Keratinocyte (primary cell): ENCODE measurements around the gene ECT2L.

Experiments used
- EZH2 ChIP-seq: IDR thresholded peaks from one replicate; pipeline ENCODE4 v1.6.1; 2012; ENCODE audit warnings: inconsistent platforms, mild to moderate bottlenecking, low read length, moderate library complexity
- TF ChIP-seq, protein P1 (sequence below), 3 experiments: IDR thresholded peaks in 1 of 3; conservative IDR thresholded peaks in 1 of 3; optimal IDR thresholded peaks in 1 of 3; 2 replicates in 2 of 3; 3 replicates in 1 of 3; pipeline versions ENCODE3 to v1.5.1; 2011; ENCODE audit warnings: low read length in 3 of 3, mild to moderate bottlenecking in 3 of 3, moderate library complexity in 2 of 3, control low read depth in 1 of 3, inconsistent platforms in 1 of 3; ENCODE audit not compliant: insufficient read depth in 2 of 3; ENCODE audit errors: extremely low read depth in 1 of 3

DNA sequence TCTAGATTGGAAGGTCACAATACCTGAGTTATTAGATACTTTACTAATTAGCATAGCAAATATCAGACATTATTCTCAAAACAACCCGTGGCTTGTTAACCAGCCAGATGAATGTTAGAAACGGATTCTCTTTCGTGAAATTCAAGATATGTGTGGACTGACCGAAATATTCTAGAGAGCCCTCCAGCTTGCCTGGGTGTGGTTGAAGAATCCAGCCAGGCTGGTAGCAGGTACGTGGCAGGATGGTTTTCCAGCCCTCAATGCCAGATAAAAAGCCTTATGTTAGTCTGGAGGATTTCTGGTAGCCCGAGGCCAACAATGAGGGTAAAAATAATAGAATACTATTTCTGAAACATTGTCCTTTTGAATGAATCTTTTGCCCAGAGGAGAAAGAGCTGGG, 19.3 kb downstream of the ECT2L start:
- no peak for TF ChIP-seq EZH2
- TF ChIP-seq, protein P1, sequence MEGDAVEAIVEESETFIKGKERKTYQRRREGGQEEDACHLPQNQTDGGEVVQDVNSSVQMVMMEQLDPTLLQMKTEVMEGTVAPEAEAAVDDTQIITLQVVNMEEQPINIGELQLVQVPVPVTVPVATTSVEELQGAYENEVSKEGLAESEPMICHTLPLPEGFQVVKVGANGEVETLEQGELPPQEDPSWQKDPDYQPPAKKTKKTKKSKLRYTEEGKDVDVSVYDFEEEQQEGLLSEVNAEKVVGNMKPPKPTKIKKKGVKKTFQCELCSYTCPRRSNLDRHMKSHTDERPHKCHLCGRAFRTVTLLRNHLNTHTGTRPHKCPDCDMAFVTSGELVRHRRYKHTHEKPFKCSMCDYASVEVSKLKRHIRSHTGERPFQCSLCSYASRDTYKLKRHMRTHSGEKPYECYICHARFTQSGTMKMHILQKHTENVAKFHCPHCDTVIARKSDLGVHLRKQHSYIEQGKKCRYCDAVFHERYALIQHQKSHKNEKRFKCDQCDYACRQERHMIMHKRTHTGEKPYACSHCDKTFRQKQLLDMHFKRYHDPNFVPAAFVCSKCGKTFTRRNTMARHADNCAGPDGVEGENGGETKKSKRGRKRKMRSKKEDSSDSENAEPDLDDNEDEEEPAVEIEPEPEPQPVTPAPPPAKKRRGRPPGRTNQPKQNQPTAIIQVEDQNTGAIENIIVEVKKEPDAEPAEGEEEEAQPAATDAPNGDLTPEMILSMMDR (optimal IDR thresholded peaks at IDR 0.05 in 1 of 3, IDR thresholded peaks at IDR 0.05 in 1 of 3, conservative IDR thresholded peaks at IDR 0.05 in 1 of 3; ENCODE audit: extremely low read depth in 1 of 3, insufficient read depth in 2 of 3, low read length in 3 of 3) = no peak
